A549 (cell line): ENCODE measurements around the gene HTR2A. TPM values are rescaled to one million over a fixed set of nuclear protein-coding genes. Genes with fewer than 3 reads are reported as not detected.

Experiments used
- ATAC-seq, 2 experiments: fragments of 200-7000 bp in 1 of 2; fragments of >200 bp in 1 of 2; cut with Nextera tagmentation in 1 of 2; cut with Tn5 transposase in 1 of 2; 3 replicates each; pipeline versions ENCODE4 v1.8.0 to v1.9.1; 2018 to 2020; ENCODE audit warnings: mild to moderate bottlenecking in 1 of 2, moderate library complexity in 1 of 2
- CTCF ChIA-PET: fragments of 300-600 bp; sonication (Branson Sonifier 250); formaldehyde crosslinking; extraction: SDS; loops from one replicate; lab custom pipeline; 2021; ENCODE audit warnings: antibody characterized with exemption, inconsistent platforms; lab: Yijun Ruan, JAX
- POLR2A ChIA-PET: fragments of 350-600 bp; formaldehyde crosslinking; extraction: SDS; loops from one replicate; lab custom pipeline; 2021; ENCODE audit warnings: antibody characterized with exemption, inconsistent platforms; lab: Yijun Ruan, JAX
- DNase-seq, 2 experiments: peaks; one replicate each; pipeline versions ENCODE4 v3.0.0 to v3.0.0-alpha.2; 2011 to 2016; ENCODE audit warnings: low read depth in 1 of 2, low spot score in 1 of 2
- FAIRE-seq: peaks from 2 replicates; lab custom pipeline; 2011; peaks lifted over from hg19 to GRCh38; lab: Jason Lieb, UNC
- H3K27ac ChIP-seq, 2 experiments: fragments of >200 bp; sonication (Bioruptor Twin); formaldehyde crosslinking; 3 replicates each; pipeline ENCODE4 v1.5.1; 2016 to 2017
- H3K4me1 ChIP-seq: fragments of >200 bp; sonication (Bioruptor Twin); formaldehyde crosslinking; 3 replicates; pipeline ENCODE4 v1.6.1; 2016
- H3K4me2 ChIP-seq: fragments of >200 bp; sonication (Bioruptor Twin); formaldehyde crosslinking; 3 replicates; pipeline ENCODE4 v1.6.1; 2016
- H3K4me3 ChIP-seq: fragments of >200 bp; sonication (Bioruptor Twin); formaldehyde crosslinking; 3 replicates; pipeline ENCODE4 v1.5.1; 2016
- H3K9me3 ChIP-seq: fragments of >200 bp; sonication (Bioruptor Twin); formaldehyde crosslinking; 3 replicates; pipeline ENCODE4 v1.6.1; 2016
- ATOH8 ChIP-seq: fragments of 250-450 bp; sonication (Bioruptor Pico); IDR thresholded peaks from 2 replicates; pipeline ENCODE4 v1.5.0; 2020; ENCODE audit warnings: low read depth, mild to moderate bottlenecking, moderate library complexity
- EHF ChIP-seq: fragments of 250-450 bp; sonication (Bioruptor Pico); IDR thresholded peaks from 2 replicates; pipeline ENCODE4 v1.5.0; 2020; ENCODE audit warnings: mild to moderate bottlenecking
- EHMT2 ChIP-seq: fragments of 200-600 bp; sonication (generic); IDR thresholded peaks from 2 replicates; pipeline ENCODE4 v1.6.1; 2016; ENCODE audit warnings: antibody characterized with exemption, low read depth, mild to moderate bottlenecking, moderate library complexity
- ELK1 ChIP-seq: fragments of 150-350 bp; IDR thresholded peaks from 2 replicates; pipeline ENCODE4 v1.6.1; 2014; ENCODE audit warnings: low read depth, mild to moderate bottlenecking, low read length
- ESRRA ChIP-seq: fragments of 150-350 bp; IDR thresholded peaks from 2 replicates; pipeline ENCODE4 v1.6.1; 2014; ENCODE audit warnings: mild to moderate bottlenecking, low read length, borderline replicate concordance
- FOXS1 ChIP-seq: fragments of 250-450 bp; sonication (Bioruptor Pico); IDR thresholded peaks from 2 replicates; pipeline ENCODE4 v1.5.0; 2020; ENCODE audit warnings: mild to moderate bottlenecking, moderate library complexity
- GATA3 ChIP-seq: IDR thresholded peaks from 2 replicates; pipeline ENCODE4 v1.6.1; 2012; ENCODE audit warnings: borderline replicate concordance
- HEYL ChIP-seq: fragments of 250-450 bp; sonication (Bioruptor Pico); IDR thresholded peaks from 2 replicates; pipeline ENCODE4 v1.8.0; 2021; ENCODE audit warnings: mild to moderate bottlenecking, moderate library complexity
- HOXA7 ChIP-seq: fragments of 250-450 bp; sonication (Bioruptor Pico); IDR thresholded peaks from 2 replicates; pipeline ENCODE4 v1.5.0; 2020; ENCODE audit warnings: mild to moderate bottlenecking, moderate library complexity
- HOXB13 ChIP-seq: fragments of 250-450 bp; sonication (Bioruptor Pico); IDR thresholded peaks from 2 replicates; pipeline ENCODE4 v1.5.0; 2020; ENCODE audit warnings: low read depth, mild to moderate bottlenecking, moderate library complexity
- HOXB5 ChIP-seq: fragments of 250-450 bp; sonication (Bioruptor Pico); IDR thresholded peaks from 2 replicates; pipeline ENCODE4 v1.5.0; 2020; ENCODE audit warnings: mild to moderate bottlenecking, moderate library complexity
- JUN ChIP-seq, 2 experiments: fragments of >200 bp; sonication (Bioruptor Twin); formaldehyde crosslinking; IDR thresholded peaks; 2 replicates in 1 of 2; 3 replicates in 1 of 2; pipeline ENCODE4 v1.6.1; 2016 to 2017
- JUNB ChIP-seq: fragments of >200 bp; sonication (Bioruptor Twin); formaldehyde crosslinking; IDR thresholded peaks from 2 replicates; pipeline ENCODE4 v1.6.1; 2016
- KDM1A ChIP-seq: fragments of 200-600 bp; sonication (generic); IDR thresholded peaks from 2 replicates; pipeline ENCODE4 v1.6.1; 2016; ENCODE audit warnings: low read depth, mild to moderate bottlenecking
- MAFK ChIP-seq: fragments of 450-650 bp; IDR thresholded peaks from 2 replicates; pipeline ENCODE4 v1.6.1; 2014; ENCODE audit not compliant: partially characterized antibody
- MAZ ChIP-seq: fragments of 150-350 bp; IDR thresholded peaks from 2 replicates; pipeline ENCODE4 v1.6.1; 2014; ENCODE audit warnings: antibody characterized with exemption, low read depth, low read length, borderline replicate concordance
- NR3C1 ChIP-seq: fragments of >200 bp; sonication (Bioruptor Twin); formaldehyde crosslinking; IDR thresholded peaks from 3 replicates; pipeline ENCODE4 v1.6.1; 2017
- POLR2A ChIP-seq: IDR thresholded peaks from 2 replicates; pipeline ENCODE4 v1.6.1; 2012; ENCODE audit warnings: mild to moderate bottlenecking, low read length
- RAD21 ChIP-seq, 2 experiments: fragments of >200 bp in 1 of 2; sonication (Bioruptor Twin) in 1 of 2; formaldehyde crosslinking in 1 of 2; IDR thresholded peaks in 1 of 2; conservative IDR thresholded peaks in 1 of 2; 2 replicates in 1 of 2; 3 replicates in 1 of 2; pipeline ENCODE4 v1.6.1; 2012 to 2018; ENCODE audit warnings: inconsistent platforms in 1 of 2
- RARB ChIP-seq: fragments of 250-450 bp; sonication (Bioruptor Pico); IDR thresholded peaks from 2 replicates; pipeline ENCODE4 v1.8.0; 2021; ENCODE audit warnings: mild to moderate bottlenecking, moderate library complexity
- RNF2 ChIP-seq: fragments of 200-600 bp; sonication (generic); IDR thresholded peaks from 2 replicates; pipeline ENCODE4 v1.6.1; 2016; ENCODE audit warnings: low read depth, mild to moderate bottlenecking, antibody characterized with exemption, moderate library complexity, borderline replicate concordance
- SREBF2 ChIP-seq: fragments of 450-650 bp; IDR thresholded peaks from 2 replicates; pipeline ENCODE4 v1.6.1; 2014; ENCODE audit warnings: mild to moderate bottlenecking, moderate library complexity
- TFCP2L1 ChIP-seq: fragments of 250-450 bp; sonication (Bioruptor Pico); IDR thresholded peaks from 2 replicates; pipeline ENCODE4 v1.5.0; 2021; ENCODE audit warnings: mild to moderate bottlenecking
- TP53 ChIP-seq: fragments of 250-450 bp; sonication (Bioruptor Pico); IDR thresholded peaks from 2 replicates; pipeline ENCODE4 v1.5.0; 2021; ENCODE audit warnings: mild to moderate bottlenecking, moderate library complexity
- ZC3H11A ChIP-seq: fragments of 450-650 bp; IDR thresholded peaks from 2 replicates; pipeline ENCODE4 v1.6.1; 2014; ENCODE audit warnings: antibody characterized with exemption, mild to moderate bottlenecking
- ZFP36 ChIP-seq: fragments of 450-650 bp; IDR thresholded peaks from 2 replicates; pipeline ENCODE4 v1.6.1; 2014; ENCODE audit warnings: borderline replicate concordance; ENCODE audit not compliant: partially characterized antibody
- ZNF302 ChIP-seq: fragments of 250-450 bp; sonication (Bioruptor Pico); IDR thresholded peaks from 2 replicates; pipeline ENCODE4 v1.9.0; 2021; ENCODE audit warnings: inconsistent platforms, mild to moderate bottlenecking, moderate library complexity
- ZSCAN20 ChIP-seq: fragments of 250-450 bp; sonication (Bioruptor Pico); IDR thresholded peaks from 2 replicates; pipeline ENCODE4 v1.8.0; 2022; ENCODE audit warnings: mild to moderate bottlenecking, moderate library complexity
- WGBS: methylation state at CpG from one replicate; pipeline ENCODE4 v1.1.6; 2017; ENCODE audit errors: missing lambda C conversion rate; 5-methylcytosine and 5-hydroxymethylcytosine counted together
- polyA plus RNA-seq, 4 experiments: library from polyadenylated mRNA; depleted of rRNA in 3 of 4; stranded (reverse); fragments of >200 nt; fragmentation: RNase III in 1 of 4; extraction: RNeasy Plus Mini Kit Qiagen cat#74134 plus additional on column Dnase treatment in 1 of 4; gene quantifications; 2 replicates in 3 of 4; 3 replicates in 1 of 4; pipeline ENCODE4 v1.2.3, GENCODE V29; 2011 to 2017
- TF ChIP-seq, protein P1 (sequence below): fragments of >200 bp; sonication (Bioruptor Twin); formaldehyde crosslinking; IDR thresholded peaks from 2 replicates; pipeline ENCODE4 v1.6.1; 2016
- TF ChIP-seq, protein P2 (sequence below): fragments of >200 bp; sonication (Bioruptor Twin); formaldehyde crosslinking; IDR thresholded peaks from 3 replicates; pipeline ENCODE4 v1.5.1; 2016

HTR2A gene
- polyA plus RNA-seq, 2 of the 4 experiments (the other 2 are of a cell fraction) = not detected

- Histone ChIP-seq H3K4me2 (no peak overlapping the region), H3K4me1 (no peaks in the 10 kb centered on the region), H3K27ac (no peak overlapping the region), H3K4me3 (no peak overlapping the region), H3K9me3 (no peaks in the 10 kb centered on the region)
- POLR2A ChIA-PET = no interaction called here
- no peak for ATAC-seq
- CTCF ChIA-PET = interaction anchor here (1.7 kb wide), 1 partner anchor 20 kb away, joined by 4 read pairs; no protein-coding TSS in a partner anchor
- no peak for TF ChIP-seq HOXA7 (CRISPR knock-in tag)
- TF ChIP-seq ZSCAN20 (CRISPR knock-in tag) = no peak
- no peak for TF ChIP-seq ATOH8 (CRISPR knock-in tag)
- TF ChIP-seq GATA3 = no peak
- TF ChIP-seq ESRRA = no peak
- no peak for TF ChIP-seq KDM1A
- TF ChIP-seq NR3C1 = no peak
- TF ChIP-seq TFCP2L1 (CRISPR knock-in tag) = no peak
- TF ChIP-seq HOXB5 = no peak
- no peak for TF ChIP-seq EHF (CRISPR knock-in tag)
- no peak for TF ChIP-seq TP53 (CRISPR knock-in tag)
- TF ChIP-seq, protein P1, sequence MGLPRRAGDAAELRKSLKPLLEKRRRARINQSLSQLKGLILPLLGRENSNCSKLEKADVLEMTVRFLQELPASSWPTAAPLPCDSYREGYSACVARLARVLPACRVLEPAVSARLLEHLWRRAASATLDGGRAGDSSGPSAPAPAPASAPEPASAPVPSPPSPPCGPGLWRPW = no peak
- TF ChIP-seq, protein P2, sequence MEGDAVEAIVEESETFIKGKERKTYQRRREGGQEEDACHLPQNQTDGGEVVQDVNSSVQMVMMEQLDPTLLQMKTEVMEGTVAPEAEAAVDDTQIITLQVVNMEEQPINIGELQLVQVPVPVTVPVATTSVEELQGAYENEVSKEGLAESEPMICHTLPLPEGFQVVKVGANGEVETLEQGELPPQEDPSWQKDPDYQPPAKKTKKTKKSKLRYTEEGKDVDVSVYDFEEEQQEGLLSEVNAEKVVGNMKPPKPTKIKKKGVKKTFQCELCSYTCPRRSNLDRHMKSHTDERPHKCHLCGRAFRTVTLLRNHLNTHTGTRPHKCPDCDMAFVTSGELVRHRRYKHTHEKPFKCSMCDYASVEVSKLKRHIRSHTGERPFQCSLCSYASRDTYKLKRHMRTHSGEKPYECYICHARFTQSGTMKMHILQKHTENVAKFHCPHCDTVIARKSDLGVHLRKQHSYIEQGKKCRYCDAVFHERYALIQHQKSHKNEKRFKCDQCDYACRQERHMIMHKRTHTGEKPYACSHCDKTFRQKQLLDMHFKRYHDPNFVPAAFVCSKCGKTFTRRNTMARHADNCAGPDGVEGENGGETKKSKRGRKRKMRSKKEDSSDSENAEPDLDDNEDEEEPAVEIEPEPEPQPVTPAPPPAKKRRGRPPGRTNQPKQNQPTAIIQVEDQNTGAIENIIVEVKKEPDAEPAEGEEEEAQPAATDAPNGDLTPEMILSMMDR = no peak
- no peak for TF ChIP-seq EHMT2
- TF ChIP-seq MAFK = no peak
- TF ChIP-seq FOXS1 (CRISPR knock-in tag) = no peak
- TF ChIP-seq RNF2 = no peak
- TF ChIP-seq RAD21 (conservative IDR thresholded peaks at IDR 0.05 in 1 of 2, IDR thresholded peaks at IDR 0.05 in 1 of 2) = no peak
- FAIRE-seq = no peak
- WGBS = 0% methylated on average over 2 of the region's 2 CpGs
- no peak for DNase-seq
Observed at GRCh38 chr13:46914341-46914740, 17.5 kb upstream of the HTR2A start.

DNA sequence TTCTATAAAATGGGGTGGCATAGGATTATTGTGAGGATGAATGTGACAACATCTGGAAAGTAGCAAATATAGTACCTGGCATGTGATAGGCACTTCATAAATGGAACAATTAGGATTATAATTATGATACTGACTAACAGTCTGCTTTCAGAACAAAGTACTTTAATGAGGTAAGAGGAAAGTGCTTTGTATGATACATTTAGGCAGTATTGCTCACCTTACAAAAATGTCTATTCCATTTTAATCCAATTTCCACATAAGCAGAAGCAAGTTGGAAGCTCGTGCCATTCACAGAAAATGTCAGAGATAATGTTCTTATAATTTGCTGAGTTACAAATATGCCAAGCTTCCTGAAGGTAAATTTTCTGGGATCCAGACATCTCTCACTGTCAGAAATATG lies 16.9 kb upstream of the HTR2A start:
- POLR2A ChIA-PET = no interaction called here
- H3K27ac ChIP-seq = no peak overlapping the region

More for the DNA sequence above, 16.9 kb upstream of the HTR2A start:
- Histone ChIP-seq H3K4me1 (no peaks in the 10 kb centered on the region), H3K9me3 (no peaks in the 10 kb centered on the region), H3K4me2 (no peak overlapping the region), H3K4me3 (no peak overlapping the region)
- ATAC-seq = no peak
- CTCF ChIA-PET = interaction anchor here (1.7 kb wide), 1 partner anchor 19 kb away, joined by 4 read pairs; no protein-coding TSS in a partner anchor
- no peak for FAIRE-seq
- 0% methylated on average over 1 of the region's 1 CpG for WGBS
- TF ChIP-seq MAFK = no peak
- TF ChIP-seq ELK1 = no peak
- no peak for TF ChIP-seq HEYL (CRISPR knock-in tag)
- TF ChIP-seq RAD21 (conservative IDR thresholded peaks at IDR 0.05 in 1 of 2, IDR thresholded peaks at IDR 0.05 in 1 of 2) = no peak
- no peak for TF ChIP-seq FOXS1 (CRISPR knock-in tag)
- no peak for TF ChIP-seq SREBF2
- no peak for TF ChIP-seq JUNB
- no peak for TF ChIP-seq ZFP36
- no peak for TF ChIP-seq ZNF302 (CRISPR knock-in tag)
- no peak for TF ChIP-seq KDM1A
- no peak for TF ChIP-seq HOXB13
- TF ChIP-seq MAZ = no peak
- no peak for TF ChIP-seq JUN (IDR thresholded peaks at IDR 0.05)
- no peak for TF ChIP-seq ESRRA
- TF ChIP-seq ZC3H11A = no peak
- no peak for TF ChIP-seq RARB
- TF ChIP-seq POLR2A = no peak
- no peak for DNase-seq
